Erythroblast (primary cell): ENCODE measurements around the gene PRCC.

Source experiments
- GATA1 ChIP-seq: IDR thresholded peaks from 2 replicates; pipeline ENCODE4 v1.6.1; 2011; ENCODE audit warnings: low read depth, mild to moderate bottlenecking, control low read depth, low read length, moderate library complexity
- POLR2A ChIP-seq: IDR thresholded peaks from 2 replicates; pipeline ENCODE4 v1.6.1; 2011; ENCODE audit warnings: mild to moderate bottlenecking, low read length

DNA sequence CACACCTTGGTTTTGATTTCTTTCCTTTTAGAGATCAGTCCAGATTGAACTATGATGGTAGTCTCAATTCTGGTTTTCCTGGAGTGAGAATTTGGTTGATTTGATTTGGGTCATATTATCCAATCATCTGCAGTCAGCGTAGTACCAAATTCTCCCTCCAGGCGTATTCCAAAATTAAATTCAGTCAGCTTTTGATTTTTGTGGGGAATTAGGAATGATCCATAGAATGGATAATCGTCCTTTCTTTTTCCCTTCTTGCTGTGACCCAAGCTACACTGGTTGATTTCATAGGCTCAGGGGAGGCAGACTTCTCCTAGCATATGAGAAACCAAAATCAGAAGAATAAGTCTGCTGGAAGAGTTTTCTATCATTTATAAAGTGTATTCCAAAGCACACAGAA is 4.9 kb downstream of the PRCC start:
- TF ChIP-seq POLR2A, result no peak
- TF ChIP-seq GATA1, result no peak
